ENCODE data around the gene MEGF11. TPM values are rescaled to one million over a fixed set of nuclear protein-coding genes. Genes with fewer than 3 reads are reported as not detected.

MEGF11 gene
- polyA plus RNA-seq, 3 donors: not detected

DNA sequence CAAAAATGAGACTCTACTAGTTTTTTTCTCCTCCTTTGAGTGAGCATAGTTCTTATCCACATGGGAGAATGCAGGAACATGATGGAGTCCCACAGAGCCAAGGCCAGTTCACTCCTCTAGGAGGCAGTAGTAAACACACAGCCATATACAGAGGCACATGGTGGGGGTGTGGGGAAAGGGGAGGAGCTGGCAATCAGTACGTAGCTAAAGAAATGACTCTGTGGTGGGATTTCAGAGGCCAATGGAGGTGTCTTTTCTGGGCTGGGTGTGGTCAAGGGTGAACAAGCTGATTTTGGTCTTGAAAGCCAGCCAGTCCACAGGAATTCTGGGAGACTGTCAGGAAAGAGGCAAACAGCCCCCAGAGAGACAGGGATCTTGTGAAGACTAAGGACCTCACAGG is 390.9 kb downstream of the MEGF11 start:
- H3K27me3 ChIP-seq (ENCODE audit: control insufficient read depth in 2 of 2, insufficient read depth in 2 of 2, low read length in 2 of 2): no peaks in the 10 kb centered on the region
- H3K9me3 Mint-ChIP-seq: no peaks in the 10 kb centered on the region
- H3K4me3 ChIP-seq (replicated peaks in 1 of 3; ENCODE audit: low read depth in 2 of 3, low read length in 3 of 3): no peak overlapping the region
- WGBS (ENCODE audit: insufficient coverage): 0% methylated on average over 1 of the region's 1 CpG
- H3K4me1 Mint-ChIP-seq: peaks cover 12% of the 10 kb centered on the region
- no peaks in the 10 kb centered on the region for H3K4me1 ChIP-seq (ENCODE audit: control insufficient read depth in 1 of 2, insufficient read depth in 2 of 2, low read length in 2 of 2)
- H3K4me3 Mint-ChIP-seq: peak overlapping the region; percentile 10 to 48
- H3K36me3 Mint-ChIP-seq: no peaks in the 10 kb centered on the region
- intact Hi-C loops (cut with micrococcal nuclease): no loop called here
- no peak overlapping the region for H2AFZ ChIP-seq (ENCODE audit: insufficient read depth, low read depth, low read length, poor library complexity, severe bottlenecking)
- no peaks in the 10 kb centered on the region for H3K9me3 ChIP-seq (replicated peaks in 1 of 2; ENCODE audit: control insufficient read depth in 1 of 2, insufficient read depth in 1 of 2, low read length in 2 of 2)
- peak; percentile 50 to 71 (median 53) for DNase-seq
- TF ChIP-seq, protein P1, sequence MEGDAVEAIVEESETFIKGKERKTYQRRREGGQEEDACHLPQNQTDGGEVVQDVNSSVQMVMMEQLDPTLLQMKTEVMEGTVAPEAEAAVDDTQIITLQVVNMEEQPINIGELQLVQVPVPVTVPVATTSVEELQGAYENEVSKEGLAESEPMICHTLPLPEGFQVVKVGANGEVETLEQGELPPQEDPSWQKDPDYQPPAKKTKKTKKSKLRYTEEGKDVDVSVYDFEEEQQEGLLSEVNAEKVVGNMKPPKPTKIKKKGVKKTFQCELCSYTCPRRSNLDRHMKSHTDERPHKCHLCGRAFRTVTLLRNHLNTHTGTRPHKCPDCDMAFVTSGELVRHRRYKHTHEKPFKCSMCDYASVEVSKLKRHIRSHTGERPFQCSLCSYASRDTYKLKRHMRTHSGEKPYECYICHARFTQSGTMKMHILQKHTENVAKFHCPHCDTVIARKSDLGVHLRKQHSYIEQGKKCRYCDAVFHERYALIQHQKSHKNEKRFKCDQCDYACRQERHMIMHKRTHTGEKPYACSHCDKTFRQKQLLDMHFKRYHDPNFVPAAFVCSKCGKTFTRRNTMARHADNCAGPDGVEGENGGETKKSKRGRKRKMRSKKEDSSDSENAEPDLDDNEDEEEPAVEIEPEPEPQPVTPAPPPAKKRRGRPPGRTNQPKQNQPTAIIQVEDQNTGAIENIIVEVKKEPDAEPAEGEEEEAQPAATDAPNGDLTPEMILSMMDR (IDR thresholded peaks at IDR 0.05): peak; percentile 71
- H3K27ac Mint-ChIP-seq: no peak overlapping the region
- peaks cover 0 to 2% (median 1%) of the 10 kb centered on the region in 3 donors for H3K27me3 Mint-ChIP-seq (ENCODE audit: low read depth in 3 of 3)
- H3K36me3 ChIP-seq (replicated peaks in 1 of 2; ENCODE audit: control insufficient read depth in 1 of 2, insufficient read depth in 2 of 2, low read length in 2 of 2): no peaks in the 10 kb centered on the region
- no peaks in the 10 kb centered on the region for H3K79me2 ChIP-seq (ENCODE audit: insufficient read depth, low read length)
- H3K4me2 ChIP-seq (replicated peaks; ENCODE audit: extremely low read depth, low read length, poor library complexity, severe bottlenecking): no peak overlapping the region
- no peaks in the 10 kb centered on the region for H4K20me1 ChIP-seq (ENCODE audit: insufficient read depth, low read length)
- H3K9ac ChIP-seq (ENCODE audit: insufficient read depth, low read length, poor library complexity, severe bottlenecking): no peak overlapping the region
- H3K27ac ChIP-seq (ENCODE audit: low read depth in 1 of 2, low read length in 2 of 2): no peak overlapping the region

DNA sequence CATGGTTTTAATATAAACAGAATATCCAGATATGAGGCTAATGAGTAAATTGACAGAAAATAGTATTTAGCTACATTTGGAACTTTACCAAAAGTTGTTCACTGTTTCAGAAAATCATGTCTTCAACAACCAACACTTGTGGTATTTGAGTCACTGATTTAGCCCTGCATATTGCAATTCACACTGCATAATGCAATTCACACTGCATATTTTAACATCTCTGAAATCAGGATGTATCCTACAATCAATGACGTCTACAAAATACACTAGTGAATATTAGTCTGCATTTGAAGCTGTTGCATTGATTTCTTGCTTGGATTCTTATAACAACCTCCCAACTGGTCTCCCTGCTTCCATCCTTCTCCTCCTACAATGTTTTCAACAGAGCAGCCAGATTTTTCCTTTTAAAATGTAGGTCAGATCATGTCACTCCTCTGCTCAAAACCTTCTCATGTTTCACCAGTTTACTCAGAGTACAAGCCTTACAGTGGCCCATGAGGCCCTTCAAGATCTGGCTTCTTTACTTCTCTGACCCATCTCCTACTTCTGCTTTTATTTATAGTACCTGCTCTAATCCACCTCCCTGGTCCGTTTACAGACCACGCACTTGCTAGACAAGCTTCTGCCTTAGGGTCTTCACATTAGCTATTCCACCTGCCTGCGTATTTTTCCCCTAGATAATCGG is 395.7 kb downstream of the MEGF11 start:
- no peak for DNase-seq
- no peak overlapping the region for H3K27ac Mint-ChIP-seq
- TF ChIP-seq, protein P1 (IDR thresholded peaks at IDR 0.05): no peak
- no peaks in the 10 kb centered on the region for H3K36me3 Mint-ChIP-seq
- H3K36me3 ChIP-seq (replicated peaks in 1 of 2; ENCODE audit: control insufficient read depth in 1 of 2, insufficient read depth in 2 of 2, low read length in 2 of 2): no peaks in the 10 kb centered on the region
- 72% methylated on average over 4 of the region's 5 CpGs for WGBS (ENCODE audit: insufficient coverage)
- H3K4me3 ChIP-seq (replicated peaks in 1 of 3; ENCODE audit: low read depth in 2 of 3, low read length in 3 of 3): no peak overlapping the region
- H3K27ac ChIP-seq (ENCODE audit: low read depth in 1 of 2, low read length in 2 of 2): no peak overlapping the region
- no peak overlapping the region for H2AFZ ChIP-seq (ENCODE audit: insufficient read depth, low read depth, low read length, poor library complexity, severe bottlenecking)
- H3K9me3 Mint-ChIP-seq: no peaks in the 10 kb centered on the region
- no peaks in the 10 kb centered on the region for H3K4me1 ChIP-seq (ENCODE audit: control insufficient read depth in 1 of 2, insufficient read depth in 2 of 2, low read length in 2 of 2)
- peaks cover 0 to 2% (median 1%) of the 10 kb centered on the region in 3 donors for H3K27me3 Mint-ChIP-seq (ENCODE audit: low read depth in 3 of 3)
- peaks cover 20% of the 10 kb centered on the region for H3K4me1 Mint-ChIP-seq
- no peaks in the 10 kb centered on the region for H4K20me1 ChIP-seq (ENCODE audit: insufficient read depth, low read length)
- no peaks in the 10 kb centered on the region for H3K9me3 ChIP-seq (replicated peaks in 1 of 2; ENCODE audit: control insufficient read depth in 1 of 2, insufficient read depth in 1 of 2, low read length in 2 of 2)
- H3K79me2 ChIP-seq (ENCODE audit: insufficient read depth, low read length): no peaks in the 10 kb centered on the region
- intact Hi-C loops (cut with micrococcal nuclease): loop anchor here in 1 of 2 donors (5.0 kb wide), 1 partner anchor 221 kb away; no protein-coding TSS in a partner anchor
- H3K4me3 Mint-ChIP-seq: no peak overlapping the region
- H3K4me2 ChIP-seq (replicated peaks; ENCODE audit: extremely low read depth, low read length, poor library complexity, severe bottlenecking): no peak overlapping the region
- no peak overlapping the region for H3K9ac ChIP-seq (ENCODE audit: insufficient read depth, low read length, poor library complexity, severe bottlenecking)
- H3K27me3 ChIP-seq (ENCODE audit: control insufficient read depth in 2 of 2, insufficient read depth in 2 of 2, low read length in 2 of 2): no peaks in the 10 kb centered on the region
